GM12865 (cell line): ENCODE measurements around the gene HIPK2.

ENCODE experiments used
- DNase-seq: peaks from one replicate; pipeline ENCODE4 v3.0.0; 2010; ENCODE audit warnings: low read depth
- H3K4me3 ChIP-seq: 2 replicates; pipeline ENCODE4 v1.5.1; 2011; ENCODE audit warnings: mild to moderate bottlenecking, low read depth, low read length, control low read depth
- CTCF ChIP-seq: IDR thresholded peaks from 2 replicates; pipeline ENCODE4 v1.5.1; 2011; ENCODE audit warnings: low read length, control low read depth, low read depth, inconsistent platforms; ENCODE audit not compliant: insufficient read depth; ENCODE audit errors: missing control alignments

Gene HIPK2

GRCh38 chr7:139743967-139744767 is 33.6 kb downstream of the HIPK2 start:
- H3K4me3 ChIP-seq: no peak overlapping the region
- TF ChIP-seq CTCF: no peak
- peak; percentile 49 for DNase-seq

- no peak for DNase-seq
- TF ChIP-seq CTCF: no peak
- H3K4me3 ChIP-seq: no peak overlapping the region
Observed at GRCh38 chr7:139743267-139743966, 34.4 kb downstream of the HIPK2 start.

DNA sequence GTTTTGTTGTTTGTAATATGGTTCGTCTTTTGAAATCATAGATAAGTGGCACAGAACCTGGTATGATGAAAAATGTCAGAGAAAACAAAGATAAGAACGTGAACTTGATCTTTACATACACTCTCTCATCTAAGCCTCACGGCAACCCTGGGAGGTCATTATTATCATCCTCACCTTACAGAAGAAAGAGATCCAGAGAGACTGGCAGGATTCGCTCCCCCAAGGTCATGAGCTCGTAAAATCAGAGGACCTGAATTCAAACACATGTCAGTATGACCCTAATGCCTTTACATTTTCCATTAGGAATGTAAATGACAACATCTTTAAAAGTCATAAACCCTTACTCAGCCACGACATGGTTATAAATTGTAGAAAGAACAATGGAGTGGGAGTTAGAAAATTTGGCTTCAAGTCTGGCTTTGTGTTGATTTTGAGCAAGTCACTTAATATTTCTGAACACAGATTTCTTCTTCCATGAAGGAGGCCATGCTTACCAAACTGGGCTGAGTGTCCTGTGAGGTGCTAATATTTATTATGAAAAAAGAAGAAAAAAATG is 35.9 kb downstream of the HIPK2 start:
- no peak overlapping the region for H3K4me3 ChIP-seq
- no peak for TF ChIP-seq CTCF
- DNase-seq: no peak

DNA sequence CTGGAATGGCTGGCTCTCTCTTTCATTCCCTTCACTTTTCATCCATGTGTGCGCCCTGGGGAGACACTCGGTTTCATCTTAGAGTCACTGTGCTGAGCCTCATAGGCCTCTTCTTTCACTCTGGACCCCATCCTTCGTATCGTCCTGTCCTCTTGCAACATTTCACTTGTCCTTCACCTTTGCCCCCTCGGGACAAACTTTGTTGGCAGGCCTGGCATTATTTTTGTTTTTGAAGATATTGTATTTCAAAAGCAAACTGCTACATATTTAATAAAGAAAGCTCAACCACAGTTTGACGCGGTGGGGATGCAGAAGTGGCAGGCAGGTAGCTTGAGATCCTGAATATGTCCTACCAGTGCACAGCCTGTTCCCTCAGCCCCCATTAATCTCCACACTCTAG is 36.6 kb downstream of the HIPK2 start:
- no peak overlapping the region for H3K4me3 ChIP-seq
- no peak for DNase-seq
- TF ChIP-seq CTCF: no peak

DNA sequence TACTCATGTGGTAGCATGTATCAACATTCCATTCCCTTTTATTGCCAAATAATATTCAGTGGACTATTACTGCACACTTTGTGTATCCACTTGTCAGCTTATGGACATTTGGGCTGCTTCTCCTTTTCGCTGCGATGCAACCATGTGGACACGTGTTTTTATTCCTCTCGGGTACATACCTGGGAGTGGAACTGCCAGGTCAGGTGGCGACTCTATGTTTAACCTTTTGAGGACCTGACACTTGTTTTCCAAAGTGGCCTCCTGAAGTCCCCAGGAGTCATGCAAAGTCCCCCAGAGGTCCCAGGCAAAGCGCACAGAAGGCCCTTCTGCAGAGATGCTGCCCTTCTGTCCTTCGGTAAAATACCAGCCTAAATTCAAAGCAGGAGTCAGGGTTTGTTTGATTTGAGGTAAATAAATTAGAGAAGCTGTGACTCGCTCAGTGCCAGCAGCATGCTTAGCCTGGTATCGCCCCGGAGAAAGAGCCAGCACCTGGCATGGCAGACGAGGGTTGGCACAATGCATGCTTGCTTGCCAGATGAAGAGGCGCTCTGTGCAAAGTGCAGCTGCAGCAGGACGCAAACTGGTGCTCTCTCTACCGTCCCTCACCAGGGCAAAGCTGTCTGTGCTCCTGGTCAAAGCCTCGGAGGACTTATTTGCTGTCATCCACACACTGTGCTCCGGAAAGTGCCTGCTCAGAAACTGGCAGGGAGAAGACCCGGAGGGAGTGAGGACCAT is 37.8 kb downstream of the HIPK2 start:
- H3K4me3 ChIP-seq: no peak overlapping the region
- TF ChIP-seq CTCF: no peak
- DNase-seq: no peak

- no peak for TF ChIP-seq CTCF
- H3K4me3 ChIP-seq: no peak overlapping the region
- DNase-seq: no peak
Observed at GRCh38 chr7:139738772-139739171, 39.0 kb downstream of the HIPK2 start.
